GM12892 (cell line): ENCODE results near the gene PSMB7.

Source experiments
- POLR2A ChIP-seq: IDR thresholded peaks from 2 replicates; pipeline ENCODE4 v1.6.1; 2011; ENCODE audit warnings: low read depth, low read length, control low read depth
- POLR2AphosphoS5 ChIP-seq: IDR thresholded peaks from 2 replicates; pipeline ENCODE4 v1.6.1; 2011; ENCODE audit warnings: low read depth, low read length, control low read depth
- TAF1 ChIP-seq: IDR thresholded peaks from 2 replicates; pipeline ENCODE4 v1.6.1; 2011; ENCODE audit warnings: low read depth, mild to moderate bottlenecking, control low read depth, low read length, borderline replicate concordance

DNA sequence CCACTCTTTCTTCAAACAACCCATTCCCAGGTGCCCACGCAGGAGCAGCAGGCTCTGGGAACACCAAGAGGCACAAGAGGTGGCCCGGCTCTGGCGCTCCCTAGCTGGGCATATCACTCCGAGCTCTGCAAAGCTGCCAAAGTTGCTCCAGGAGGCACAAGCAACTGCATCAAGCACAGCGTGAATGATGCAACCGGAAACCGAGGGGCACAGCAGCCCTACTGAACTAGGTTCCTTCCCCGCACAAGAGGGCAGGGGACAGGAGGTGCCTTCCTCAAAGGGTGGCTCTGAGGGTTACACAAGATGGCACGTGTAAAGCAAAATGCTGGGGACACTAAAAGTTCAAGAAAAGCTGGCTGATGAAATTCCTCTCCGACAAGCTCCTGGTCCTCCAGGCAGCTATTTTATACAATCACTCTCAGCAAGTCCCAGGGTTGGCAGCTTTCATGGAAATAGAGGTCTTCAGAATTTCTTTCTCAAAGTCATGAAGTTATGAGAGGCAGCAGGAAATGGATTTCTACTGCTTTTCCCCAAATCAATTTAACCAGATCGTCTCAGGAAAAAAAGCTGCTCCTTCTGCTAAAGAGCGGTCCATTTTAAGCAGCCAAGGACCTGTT is 22.9 kb downstream of the PSMB7 start:
- no peak for TF ChIP-seq POLR2AphosphoS5
- TF ChIP-seq POLR2A, result no peak
- TF ChIP-seq TAF1, result no peak
